AG09309 (cell line): Measurements from ENCODE around the gene CHCHD3.
"Not testable (repeated sequence)": the region's sequence is repeated elsewhere in the genome, so short reads cannot be mapped to it uniquely, and the experiment has no call there.

ENCODE experiments used
- DNase-seq: peaks from one replicate; pipeline ENCODE4 v3.0.0-alpha.2; 2010; ENCODE audit warnings: low read depth
- H3K4me3 ChIP-seq: 2 replicates; pipeline ENCODE4 v1.5.1; 2011; ENCODE audit warnings: mild to moderate bottlenecking, low read depth, low read length, moderate library complexity; ENCODE audit not compliant: control insufficient read depth
- TF ChIP-seq, protein P1 (sequence below): IDR thresholded peaks from 2 replicates; pipeline ENCODE4 v1.5.1; 2011; ENCODE audit warnings: mild to moderate bottlenecking, low read depth, low read length, inconsistent platforms; ENCODE audit not compliant: insufficient read depth, control insufficient read depth; ENCODE audit errors: missing control alignments

Gene CHCHD3

DNA sequence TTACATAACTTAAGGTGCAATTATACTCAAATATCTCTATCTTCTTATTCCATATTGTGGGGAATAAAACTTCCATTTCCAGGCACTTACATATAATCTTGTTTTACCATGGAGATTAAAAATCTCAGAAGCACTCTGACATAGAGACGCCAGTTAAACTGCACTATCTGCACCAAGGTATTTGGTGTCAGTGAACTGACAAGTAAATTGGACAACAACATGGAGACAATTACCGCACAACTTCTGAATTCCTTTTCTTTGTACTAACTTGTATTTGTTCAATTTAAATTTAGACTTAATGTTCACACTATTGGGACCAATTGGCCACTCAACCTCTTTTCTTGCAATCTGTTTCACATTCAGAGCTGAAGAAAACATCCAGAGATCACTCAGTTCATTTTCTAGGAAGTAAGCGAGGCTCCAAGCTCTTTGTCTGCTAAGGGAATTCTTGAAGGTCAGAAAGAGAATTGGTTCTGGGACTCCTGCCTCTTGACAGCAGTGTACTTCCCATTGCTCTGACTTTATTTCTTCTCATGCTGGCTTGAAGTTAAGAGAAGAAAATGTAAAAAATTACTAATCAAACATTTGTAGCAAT is 184.7 kb downstream of the CHCHD3 start:
- no peak overlapping the region for H3K4me3 ChIP-seq
- no peak for DNase-seq
- TF ChIP-seq, protein P1, sequence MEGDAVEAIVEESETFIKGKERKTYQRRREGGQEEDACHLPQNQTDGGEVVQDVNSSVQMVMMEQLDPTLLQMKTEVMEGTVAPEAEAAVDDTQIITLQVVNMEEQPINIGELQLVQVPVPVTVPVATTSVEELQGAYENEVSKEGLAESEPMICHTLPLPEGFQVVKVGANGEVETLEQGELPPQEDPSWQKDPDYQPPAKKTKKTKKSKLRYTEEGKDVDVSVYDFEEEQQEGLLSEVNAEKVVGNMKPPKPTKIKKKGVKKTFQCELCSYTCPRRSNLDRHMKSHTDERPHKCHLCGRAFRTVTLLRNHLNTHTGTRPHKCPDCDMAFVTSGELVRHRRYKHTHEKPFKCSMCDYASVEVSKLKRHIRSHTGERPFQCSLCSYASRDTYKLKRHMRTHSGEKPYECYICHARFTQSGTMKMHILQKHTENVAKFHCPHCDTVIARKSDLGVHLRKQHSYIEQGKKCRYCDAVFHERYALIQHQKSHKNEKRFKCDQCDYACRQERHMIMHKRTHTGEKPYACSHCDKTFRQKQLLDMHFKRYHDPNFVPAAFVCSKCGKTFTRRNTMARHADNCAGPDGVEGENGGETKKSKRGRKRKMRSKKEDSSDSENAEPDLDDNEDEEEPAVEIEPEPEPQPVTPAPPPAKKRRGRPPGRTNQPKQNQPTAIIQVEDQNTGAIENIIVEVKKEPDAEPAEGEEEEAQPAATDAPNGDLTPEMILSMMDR = no peak

DNA sequence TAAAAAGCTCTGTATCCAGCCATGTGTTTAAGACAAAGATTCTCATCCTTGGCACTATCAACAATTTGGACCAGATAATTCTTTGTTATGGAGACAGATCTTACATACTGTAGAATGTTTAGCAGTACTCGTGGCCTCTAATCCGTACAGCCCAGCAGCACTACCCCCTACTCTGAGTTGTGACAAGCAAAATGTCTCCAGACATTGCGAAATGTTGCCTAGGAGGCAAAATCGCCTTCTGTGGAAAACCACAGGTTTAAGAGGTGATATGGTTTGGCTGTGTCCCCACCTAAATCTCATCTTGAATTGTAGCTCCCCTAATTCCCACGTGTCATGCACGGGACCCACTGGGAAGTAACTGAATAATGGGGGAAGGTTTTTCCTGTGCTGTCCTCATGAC is 186.7 kb downstream of the CHCHD3 start:
- no peak overlapping the region for H3K4me3 ChIP-seq
- no peak for DNase-seq
- TF ChIP-seq, protein P1 = no peak

DNA sequence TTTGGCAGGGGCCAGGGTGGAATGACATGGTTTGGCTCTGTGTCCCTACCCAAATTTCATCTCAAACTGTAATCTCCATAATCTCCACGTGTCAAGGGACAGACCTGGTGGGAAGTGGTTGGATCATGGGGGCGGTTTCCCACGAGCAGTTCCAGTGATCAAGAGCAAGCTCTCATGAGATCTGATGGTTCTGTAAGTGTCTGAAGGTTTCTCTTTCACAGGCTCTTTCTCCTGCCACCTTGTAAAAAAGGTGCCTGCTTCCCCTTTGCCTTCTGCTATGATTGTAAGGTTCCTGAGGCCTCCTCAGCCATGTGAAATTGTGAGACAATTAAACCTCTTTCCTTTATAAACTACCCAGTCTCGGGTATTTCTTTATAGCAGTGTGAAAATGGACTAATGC is 188.3 kb downstream of the CHCHD3 start:
- DNase-seq = no peak
- TF ChIP-seq, protein P1 = no peak
- no peak overlapping the region for H3K4me3 ChIP-seq

DNA sequence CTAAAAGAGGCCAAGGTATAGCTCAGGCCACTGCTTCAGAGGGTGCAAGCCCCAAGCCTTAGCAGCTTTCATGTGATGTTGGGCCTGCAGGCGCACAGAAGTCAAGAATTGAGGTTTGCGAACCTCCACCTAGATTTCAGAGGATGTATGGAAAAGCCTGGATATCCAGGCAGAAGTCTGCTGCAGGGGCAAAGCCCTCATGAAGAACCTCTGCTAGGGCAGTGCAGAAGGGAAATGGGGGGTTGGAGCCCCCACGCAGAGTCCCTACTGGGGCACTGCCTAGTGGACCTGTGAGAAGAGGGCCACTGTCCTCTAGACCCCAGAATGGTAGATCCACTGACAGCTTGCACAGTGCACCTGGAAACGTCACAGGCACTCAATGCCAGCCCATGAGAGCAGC is 189.1 kb downstream of the CHCHD3 start:
- not testable (repeated sequence) for H3K4me3 ChIP-seq, DNase-seq

DNA sequence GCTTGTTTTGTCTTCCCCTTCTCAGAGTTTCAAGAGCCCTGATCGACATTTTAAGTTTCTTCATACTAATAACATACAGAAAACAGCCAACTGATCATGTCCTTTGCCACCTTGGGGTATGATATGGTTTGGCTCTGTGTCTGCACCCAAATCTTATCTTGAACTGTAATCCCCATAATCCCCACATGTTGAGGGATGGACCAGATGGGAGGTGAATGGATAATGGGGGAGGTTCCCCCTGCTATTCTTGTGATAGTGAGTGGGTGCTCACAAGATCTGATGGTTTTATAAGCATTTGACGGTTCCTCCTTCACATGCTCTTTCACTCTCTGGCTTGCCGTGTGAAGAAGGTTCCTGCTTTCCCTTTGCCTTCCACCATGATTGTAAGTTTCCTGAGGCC is 190.3 kb downstream of the CHCHD3 start:
- TF ChIP-seq, protein P1 = no peak
- H3K4me3 ChIP-seq = no peak overlapping the region
- no peak for DNase-seq

DNA sequence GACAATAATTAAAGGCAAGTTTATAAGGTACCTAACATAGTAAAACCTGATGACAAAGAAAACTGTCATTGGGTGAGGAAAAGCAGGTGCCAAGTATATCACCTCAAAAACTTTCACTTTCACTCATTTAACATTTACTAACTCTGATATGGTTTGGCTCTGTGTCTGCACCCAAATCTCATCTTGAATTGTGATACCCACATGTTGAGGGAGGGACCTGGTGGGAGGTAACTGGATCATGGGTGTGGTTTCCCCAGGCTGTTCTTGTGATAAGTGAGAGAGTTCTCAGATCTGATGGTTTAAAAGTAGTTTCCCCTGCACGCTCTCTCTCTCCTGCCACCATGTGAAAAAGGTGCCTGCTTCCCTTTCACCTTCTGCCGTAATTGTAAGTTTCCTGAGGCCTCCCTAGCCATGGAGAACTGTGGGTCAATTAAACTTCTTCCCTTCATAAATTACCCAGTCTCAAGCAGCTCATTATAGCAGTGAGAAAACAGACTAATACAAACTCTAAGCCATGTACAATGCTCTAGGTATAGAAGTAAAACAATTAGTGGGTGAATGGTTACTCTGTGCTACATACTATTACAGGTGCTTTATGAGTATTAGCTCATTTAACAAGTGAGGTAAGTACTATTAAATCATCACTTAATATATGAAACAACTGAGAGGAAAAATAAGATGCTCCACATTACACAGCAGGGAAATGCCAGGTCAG is 199.0 kb downstream of the CHCHD3 start:
- no peak for DNase-seq
- no peak overlapping the region for H3K4me3 ChIP-seq
- TF ChIP-seq, protein P1 = no peak

DNA sequence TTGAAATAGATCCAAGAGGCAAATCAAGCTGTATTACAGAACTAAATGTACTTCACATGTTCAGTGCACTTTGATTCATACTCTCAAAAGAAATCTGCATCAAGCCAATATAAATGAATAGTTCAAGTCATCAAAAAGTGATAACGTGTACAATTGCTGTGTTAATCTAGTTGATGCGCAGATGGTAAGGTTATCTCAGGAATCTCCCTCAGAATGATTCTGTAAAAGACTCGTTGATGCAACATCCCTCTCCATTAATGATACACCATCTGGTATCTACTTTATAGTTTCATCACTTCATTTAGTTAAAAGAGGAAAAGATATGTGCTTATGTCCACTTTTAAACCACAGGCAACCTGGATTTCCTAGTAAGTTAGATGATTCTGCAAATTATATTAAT is 200.6 kb downstream of the CHCHD3 start:
- H3K4me3 ChIP-seq = no peak overlapping the region
- no peak for DNase-seq
- TF ChIP-seq, protein P1 = no peak
